ENCODE measurements around the gene FRMPD1.

FRMPD1 gene

GRCh38 chr9:37660691-37661090, 9.9 kb downstream of the FRMPD1 start:
- H3K4me1 ChIP-seq (ENCODE audit: control insufficient read depth, insufficient read depth, low read length): no peaks in the 10 kb centered on the region
- no peaks in the 10 kb centered on the region for H3K36me3 ChIP-seq (ENCODE audit: control insufficient read depth, insufficient read depth, low read length, severe bottlenecking)
- H3K27me3 ChIP-seq (replicated peaks; ENCODE audit: control insufficient read depth, insufficient read depth, low read length): no peaks in the 10 kb centered on the region
- no peak for DNase-seq (ENCODE audit: low read depth)
- H3K4me3 ChIP-seq (ENCODE audit: low read length): no peak overlapping the region
- H3K9ac ChIP-seq (ENCODE audit: low read length): no peak overlapping the region
- H3K9me3 ChIP-seq (ENCODE audit: control insufficient read depth, low read length): no peaks in the 10 kb centered on the region

DNA sequence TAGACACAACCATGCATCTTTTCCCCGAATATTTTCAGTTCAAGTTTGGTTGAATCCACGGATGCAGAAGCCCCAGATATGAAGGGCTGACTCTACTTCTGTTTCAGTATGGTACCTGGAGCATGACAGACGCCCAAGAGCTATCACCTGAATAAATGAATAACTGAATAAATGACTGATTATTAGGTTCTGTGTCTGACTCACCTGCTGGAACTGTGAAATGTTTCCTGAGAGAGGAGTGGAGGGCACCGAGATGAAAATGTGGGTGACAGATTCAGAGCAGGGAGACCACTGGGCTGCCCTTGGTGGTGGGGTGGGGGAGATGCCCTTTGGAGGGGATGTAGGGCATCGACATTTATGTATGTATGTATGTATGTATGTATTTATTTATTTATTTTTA, 13.2 kb downstream of the FRMPD1 start:
- Histone ChIP-seq H3K4me3 (ENCODE audit: low read length) (no peak overlapping the region), H3K36me3 (ENCODE audit: control insufficient read depth, insufficient read depth, low read length, severe bottlenecking) (no peaks in the 10 kb centered on the region), H3K9ac (ENCODE audit: low read length) (no peak overlapping the region), H3K4me1 (ENCODE audit: control insufficient read depth, insufficient read depth, low read length) (peaks cover 6% of the 10 kb centered on the region), H3K9me3 (ENCODE audit: control insufficient read depth, low read length) (no peaks in the 10 kb centered on the region), H3K27me3 (replicated peaks; ENCODE audit: control insufficient read depth, insufficient read depth, low read length) (no peaks in the 10 kb centered on the region)
- DNase-seq (ENCODE audit: low read depth): no peak

- peaks cover 13% of the 10 kb centered on the region for H3K4me1 ChIP-seq (ENCODE audit: control insufficient read depth, insufficient read depth, low read length)
- no peaks in the 10 kb centered on the region for H3K9me3 ChIP-seq (ENCODE audit: control insufficient read depth, low read length)
- H3K9ac ChIP-seq (ENCODE audit: low read length): no peak overlapping the region
- H3K27me3 ChIP-seq (replicated peaks; ENCODE audit: control insufficient read depth, insufficient read depth, low read length): no peaks in the 10 kb centered on the region
- DNase-seq (ENCODE audit: low read depth): no peak
- H3K36me3 ChIP-seq (ENCODE audit: control insufficient read depth, insufficient read depth, low read length, severe bottlenecking): no peaks in the 10 kb centered on the region
- H3K4me3 ChIP-seq (ENCODE audit: low read length): no peak overlapping the region
Observed at GRCh38 chr9:37667706-37668105, 17.0 kb downstream of the FRMPD1 start.

- Histone ChIP-seq H3K4me1 (ENCODE audit: control insufficient read depth, insufficient read depth, low read length) (peaks cover 13% of the 10 kb centered on the region), H3K9me3 (ENCODE audit: control insufficient read depth, low read length) (no peaks in the 10 kb centered on the region), H3K9ac (ENCODE audit: low read length) (no peak overlapping the region), H3K36me3 (ENCODE audit: control insufficient read depth, insufficient read depth, low read length, severe bottlenecking) (no peaks in the 10 kb centered on the region), H3K4me3 (ENCODE audit: low read length) (no peak overlapping the region), H3K27me3 (replicated peaks; ENCODE audit: control insufficient read depth, insufficient read depth, low read length) (no peaks in the 10 kb centered on the region)
- no peak for DNase-seq (ENCODE audit: low read depth)
Observed at GRCh38 chr9:37668116-37668601, 17.4 kb downstream of the FRMPD1 start.

DNA sequence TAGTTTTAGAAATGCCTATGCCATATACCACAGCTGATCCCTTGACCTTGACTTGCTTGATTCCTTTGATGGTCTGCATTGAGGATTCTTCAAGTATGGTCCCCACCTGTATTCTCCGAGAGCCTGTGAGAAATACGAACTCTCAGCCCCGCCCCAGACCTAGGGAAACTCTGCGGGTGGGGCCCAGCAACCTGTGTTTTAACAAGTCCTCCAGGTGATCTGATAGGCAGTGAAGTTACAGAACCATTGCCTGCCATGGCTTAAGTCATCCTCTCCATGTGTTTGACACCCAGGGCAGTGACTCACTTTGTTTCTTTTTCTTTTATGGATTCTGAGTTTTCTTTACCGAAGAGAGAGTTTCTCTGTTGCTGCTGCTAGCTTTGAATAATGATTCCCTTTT, 18.5 kb downstream of the FRMPD1 start:
- peaks cover 13% of the 10 kb centered on the region for H3K4me1 ChIP-seq (ENCODE audit: control insufficient read depth, insufficient read depth, low read length)
- H3K27me3 ChIP-seq (replicated peaks; ENCODE audit: control insufficient read depth, insufficient read depth, low read length): no peaks in the 10 kb centered on the region
- no peaks in the 10 kb centered on the region for H3K36me3 ChIP-seq (ENCODE audit: control insufficient read depth, insufficient read depth, low read length, severe bottlenecking)
- no peak for DNase-seq (ENCODE audit: low read depth)
- no peak overlapping the region for H3K4me3 ChIP-seq (ENCODE audit: low read length)
- no peak overlapping the region for H3K9ac ChIP-seq (ENCODE audit: low read length)
- H3K9me3 ChIP-seq (ENCODE audit: control insufficient read depth, low read length): no peaks in the 10 kb centered on the region

DNA sequence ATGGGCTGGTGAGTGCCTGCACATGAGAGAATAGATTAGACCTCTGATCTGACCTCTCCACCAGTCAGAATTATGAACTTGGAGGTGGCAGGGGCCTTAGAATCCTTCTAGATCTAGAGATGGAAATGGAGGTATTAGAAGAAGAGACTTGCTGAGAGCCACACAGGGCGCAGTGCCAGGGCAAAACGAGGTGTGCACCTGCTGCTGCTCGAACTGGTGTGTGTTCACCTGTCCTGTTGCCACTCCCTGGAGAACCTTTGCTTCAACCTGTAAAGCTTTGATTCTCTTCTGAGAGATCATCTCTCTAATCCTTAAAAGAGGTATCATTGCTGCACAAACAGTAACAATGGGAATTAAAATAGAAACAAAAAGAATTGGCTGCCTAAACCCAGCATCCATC, 24.9 kb downstream of the FRMPD1 start:
- DNase-seq (ENCODE audit: low read depth): no peak
- no peak overlapping the region for H3K9ac ChIP-seq (ENCODE audit: low read length)
- no peaks in the 10 kb centered on the region for H3K27me3 ChIP-seq (replicated peaks; ENCODE audit: control insufficient read depth, insufficient read depth, low read length)
- peaks cover 7% of the 10 kb centered on the region for H3K4me1 ChIP-seq (ENCODE audit: control insufficient read depth, insufficient read depth, low read length)
- H3K9me3 ChIP-seq (ENCODE audit: control insufficient read depth, low read length): no peaks in the 10 kb centered on the region
- no peak overlapping the region for H3K4me3 ChIP-seq (ENCODE audit: low read length)
- H3K36me3 ChIP-seq (ENCODE audit: control insufficient read depth, insufficient read depth, low read length, severe bottlenecking): no peaks in the 10 kb centered on the region

GRCh38 chr9:37676411-37676830, 25.7 kb downstream of the FRMPD1 start:
- Histone ChIP-seq H3K27me3 (replicated peaks; ENCODE audit: control insufficient read depth, insufficient read depth, low read length) (no peaks in the 10 kb centered on the region), H3K9ac (ENCODE audit: low read length) (no peak overlapping the region), H3K4me3 (ENCODE audit: low read length) (no peak overlapping the region), H3K36me3 (ENCODE audit: control insufficient read depth, insufficient read depth, low read length, severe bottlenecking) (no peaks in the 10 kb centered on the region), H3K9me3 (ENCODE audit: control insufficient read depth, low read length) (no peaks in the 10 kb centered on the region), H3K4me1 (ENCODE audit: control insufficient read depth, insufficient read depth, low read length) (peaks cover 7% of the 10 kb centered on the region)
- DNase-seq (ENCODE audit: low read depth): no peak

DNA sequence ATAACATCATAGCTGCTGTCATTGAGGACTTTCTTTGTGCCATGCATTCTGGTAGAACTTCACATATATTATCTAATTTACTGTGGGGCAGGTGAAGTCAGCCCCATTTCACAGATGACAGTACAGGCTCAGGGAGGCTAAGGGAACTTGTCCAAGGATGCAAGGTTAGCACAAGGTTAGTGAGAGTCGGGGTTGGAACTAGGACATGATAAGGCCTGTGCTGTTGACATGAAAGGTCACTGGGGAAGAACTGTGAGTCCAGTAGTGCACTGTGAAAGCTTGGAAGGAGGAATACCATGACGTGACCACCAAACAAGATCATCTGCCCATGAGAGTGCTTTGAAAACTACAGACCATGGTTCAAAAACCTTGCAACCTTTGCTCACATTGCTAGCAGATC, 26.7 kb downstream of the FRMPD1 start:
- H3K4me1 ChIP-seq (ENCODE audit: control insufficient read depth, insufficient read depth, low read length): peaks cover 7% of the 10 kb centered on the region
- no peaks in the 10 kb centered on the region for H3K36me3 ChIP-seq (ENCODE audit: control insufficient read depth, insufficient read depth, low read length, severe bottlenecking)
- H3K9me3 ChIP-seq (ENCODE audit: control insufficient read depth, low read length): no peaks in the 10 kb centered on the region
- no peak for DNase-seq (ENCODE audit: low read depth)
- no peaks in the 10 kb centered on the region for H3K27me3 ChIP-seq (replicated peaks; ENCODE audit: control insufficient read depth, insufficient read depth, low read length)
- H3K4me3 ChIP-seq (ENCODE audit: low read length): no peak overlapping the region
- H3K9ac ChIP-seq (ENCODE audit: low read length): no peak overlapping the region

- no peaks in the 10 kb centered on the region for H3K9me3 ChIP-seq (ENCODE audit: control insufficient read depth, low read length)
- H3K9ac ChIP-seq (ENCODE audit: low read length): no peak overlapping the region
- H3K4me3 ChIP-seq (ENCODE audit: low read length): no peak overlapping the region
- no peaks in the 10 kb centered on the region for H3K27me3 ChIP-seq (replicated peaks; ENCODE audit: control insufficient read depth, insufficient read depth, low read length)
- no peak for DNase-seq (ENCODE audit: low read depth)
- peaks cover 7% of the 10 kb centered on the region for H3K4me1 ChIP-seq (ENCODE audit: control insufficient read depth, insufficient read depth, low read length)
- no peaks in the 10 kb centered on the region for H3K36me3 ChIP-seq (ENCODE audit: control insufficient read depth, insufficient read depth, low read length, severe bottlenecking)
Observed at GRCh38 chr9:37678789-37679273, 28.1 kb downstream of the FRMPD1 start.

- Histone ChIP-seq H3K36me3 (ENCODE audit: control insufficient read depth, insufficient read depth, low read length, severe bottlenecking) (no peaks in the 10 kb centered on the region), H3K4me1 (ENCODE audit: control insufficient read depth, insufficient read depth, low read length) (peaks cover 7% of the 10 kb centered on the region), H3K4me3 (ENCODE audit: low read length) (no peak overlapping the region), H3K9ac (ENCODE audit: low read length) (no peak overlapping the region), H3K9me3 (ENCODE audit: control insufficient read depth, low read length) (no peaks in the 10 kb centered on the region), H3K27me3 (replicated peaks; ENCODE audit: control insufficient read depth, insufficient read depth, low read length) (no peaks in the 10 kb centered on the region)
- DNase-seq (ENCODE audit: low read depth): no peak
Observed at GRCh38 chr9:37679649-37680402, 29.1 kb downstream of the FRMPD1 start.

DNA sequence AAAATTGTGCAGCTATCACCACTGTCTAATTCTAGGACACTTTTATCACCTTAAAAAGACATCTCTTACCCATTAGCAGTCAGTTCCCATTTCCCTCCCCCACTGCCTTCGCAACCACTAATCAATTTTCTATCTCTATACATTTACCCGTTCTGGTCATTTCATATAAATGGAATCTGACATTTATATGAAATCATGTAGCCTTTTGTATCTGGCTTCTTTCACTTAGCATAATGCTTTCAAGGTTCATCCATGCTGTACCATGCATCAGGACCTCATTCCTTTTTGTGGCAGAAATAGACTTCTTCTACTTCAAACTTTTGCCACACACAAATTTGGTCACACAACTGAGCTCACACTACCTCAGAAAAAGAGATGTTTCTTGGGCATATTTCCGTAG, 32.2 kb downstream of the FRMPD1 start:
- Histone ChIP-seq H3K36me3 (ENCODE audit: control insufficient read depth, insufficient read depth, low read length, severe bottlenecking) (no peaks in the 10 kb centered on the region), H3K4me1 (ENCODE audit: control insufficient read depth, insufficient read depth, low read length) (no peaks in the 10 kb centered on the region), H3K9me3 (ENCODE audit: control insufficient read depth, low read length) (no peaks in the 10 kb centered on the region), H3K9ac (ENCODE audit: low read length) (no peak overlapping the region), H3K27me3 (replicated peaks; ENCODE audit: control insufficient read depth, insufficient read depth, low read length) (no peaks in the 10 kb centered on the region), H3K4me3 (ENCODE audit: low read length) (no peak overlapping the region)
- DNase-seq (ENCODE audit: low read depth): no peak

Measured in adipocyte (in vitro differentiated cells).